ENCODE results near the gene C14orf39. TPM values are rescaled to one million over a fixed set of nuclear protein-coding genes. Genes with fewer than 3 reads are reported as not detected.
A peak's percentile ranks its signal among the peaks of the same experiment; 100 is the strongest.

The C14orf39 gene, protein sequence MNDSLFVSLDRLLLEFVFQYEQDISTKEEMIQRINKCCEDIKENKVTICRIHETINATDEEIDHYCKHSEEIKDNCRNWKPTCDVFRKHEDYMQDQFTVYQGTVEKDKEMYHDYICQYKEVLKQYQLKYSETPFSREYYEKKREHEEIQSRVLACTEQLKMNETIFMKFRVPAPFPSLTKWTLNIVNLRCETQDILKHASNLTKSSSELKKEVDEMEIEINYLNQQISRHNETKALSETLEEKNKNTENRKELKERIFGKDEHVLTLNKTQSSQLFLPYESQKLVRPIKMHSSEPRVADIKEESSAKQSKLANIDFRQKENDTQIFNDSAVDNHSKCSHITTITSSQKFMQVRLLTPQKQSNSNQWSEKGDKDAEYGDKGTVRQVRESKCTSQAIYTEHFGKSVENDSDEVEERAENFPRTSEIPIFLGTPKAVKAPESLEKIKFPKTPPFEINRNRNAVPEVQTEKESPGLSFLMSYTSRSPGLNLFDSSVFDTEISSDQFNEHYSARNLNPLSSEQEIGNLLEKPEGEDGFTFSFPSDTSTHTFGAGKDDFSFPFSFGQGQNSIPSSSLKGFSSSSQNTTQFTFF
- total RNA-seq = 1 to 10 TPM in 1 of 4 donors, under 1 TPM in 2, not detected in 1; 0.30 to 2.0 (median 0.39) TPM

DNA sequence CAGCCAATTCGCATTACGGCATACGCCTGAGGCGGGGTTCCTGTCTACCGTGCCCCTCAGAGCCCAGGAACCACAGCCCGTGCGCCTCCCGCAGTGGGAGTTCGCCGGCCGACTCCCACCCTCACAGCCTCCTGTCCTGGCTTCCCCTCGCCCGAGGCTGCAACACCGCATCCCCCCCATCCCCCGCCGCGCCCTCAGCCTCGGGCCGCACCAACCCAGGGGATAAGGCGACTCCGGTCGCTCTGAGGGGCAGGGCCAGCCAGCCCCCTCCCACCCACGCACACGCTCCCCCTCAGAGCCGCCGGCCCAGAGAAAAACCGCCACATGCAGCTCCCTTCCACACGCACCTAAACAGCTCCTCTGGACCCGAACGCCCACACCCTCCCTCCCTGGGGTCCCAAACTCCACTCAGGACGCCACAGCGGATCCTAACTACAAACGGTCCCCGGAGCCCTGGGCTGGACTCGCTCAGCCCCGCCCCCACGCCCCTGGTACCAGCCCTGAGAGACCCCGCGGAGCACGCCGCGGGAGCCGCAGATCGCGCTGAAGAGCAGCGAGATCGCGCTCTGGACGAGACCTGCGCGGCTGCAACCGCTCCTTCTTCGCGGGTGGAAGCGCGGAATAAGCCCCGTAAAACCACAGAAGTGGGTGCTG, at the start of gene C14orf39:
TSS of gene C14orf39 (minus strand) at position 466 of the 654 bp plus-strand sequence. CDS start 985 bp downstream, outside the sequence.
- peaks cover 0 to 63% of the 10 kb centered on the region in 2 donors for H3K27me3 ChIP-seq
- peaks cover 0 to 13% (median 6%) of the 10 kb centered on the region in 4 donors for H3K4me1 ChIP-seq
- H3K9me3 ChIP-seq = peaks cover 0 to 9% (median 0%) of the 10 kb centered on the region in 4 donors
- TF ChIP-seq EP300 (IDR thresholded peaks at IDR 0.05) = no peak
- WGBS, 2 donors = 3 to 4% methylated on average over 38 to 49 of the region's 57 CpGs
- no peak for DNase-seq (ENCODE audit: low spot score in 2 of 2)
- no peak within 1 kb of the TSS for H3K27ac ChIP-seq
- peak within 1 kb of the TSS in 3 of 4 donors; percentile 16 to 45 (median 18) for H3K4me3 ChIP-seq
- no peaks in the 10 kb centered on the region for H3K36me3 ChIP-seq

DNA sequence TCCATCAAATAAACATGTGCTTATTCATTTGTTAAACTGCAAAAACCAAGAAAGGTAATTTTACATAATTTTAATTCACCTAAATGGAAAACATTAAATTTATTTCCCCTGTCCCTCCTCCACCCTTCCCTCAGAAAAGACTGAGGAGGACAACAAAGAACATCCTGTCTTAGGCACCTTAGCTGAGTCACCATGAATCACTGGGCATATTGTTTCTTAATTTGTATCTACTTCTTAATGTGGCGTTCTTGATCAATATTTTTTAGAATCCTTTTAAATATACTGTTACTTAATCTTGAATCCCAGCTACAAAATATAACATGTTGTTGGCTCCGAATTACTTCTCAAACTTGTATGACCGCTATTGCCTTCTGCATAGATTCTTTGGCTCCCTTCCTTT, 46.6 kb upstream of the C14orf39 start:
- DNase-seq (ENCODE audit: low spot score in 2 of 2) = no peak
- Histone ChIP-seq H3K27ac (no peak overlapping the region), H3K9me3 (peaks cover 0 to under 1% (median 0%) of the 10 kb centered on the region in 4 donors), H3K4me3 (no peak overlapping the region), H3K27me3 (no peaks in the 10 kb centered on the region), H3K4me1 (no peaks in the 10 kb centered on the region), H3K36me3 (no peaks in the 10 kb centered on the region)
- TF ChIP-seq POLR2A (IDR thresholded peaks at IDR 0.05) = no peak
- TF ChIP-seq EP300 (IDR thresholded peaks at IDR 0.05) = no peak
- TF ChIP-seq, protein P1, sequence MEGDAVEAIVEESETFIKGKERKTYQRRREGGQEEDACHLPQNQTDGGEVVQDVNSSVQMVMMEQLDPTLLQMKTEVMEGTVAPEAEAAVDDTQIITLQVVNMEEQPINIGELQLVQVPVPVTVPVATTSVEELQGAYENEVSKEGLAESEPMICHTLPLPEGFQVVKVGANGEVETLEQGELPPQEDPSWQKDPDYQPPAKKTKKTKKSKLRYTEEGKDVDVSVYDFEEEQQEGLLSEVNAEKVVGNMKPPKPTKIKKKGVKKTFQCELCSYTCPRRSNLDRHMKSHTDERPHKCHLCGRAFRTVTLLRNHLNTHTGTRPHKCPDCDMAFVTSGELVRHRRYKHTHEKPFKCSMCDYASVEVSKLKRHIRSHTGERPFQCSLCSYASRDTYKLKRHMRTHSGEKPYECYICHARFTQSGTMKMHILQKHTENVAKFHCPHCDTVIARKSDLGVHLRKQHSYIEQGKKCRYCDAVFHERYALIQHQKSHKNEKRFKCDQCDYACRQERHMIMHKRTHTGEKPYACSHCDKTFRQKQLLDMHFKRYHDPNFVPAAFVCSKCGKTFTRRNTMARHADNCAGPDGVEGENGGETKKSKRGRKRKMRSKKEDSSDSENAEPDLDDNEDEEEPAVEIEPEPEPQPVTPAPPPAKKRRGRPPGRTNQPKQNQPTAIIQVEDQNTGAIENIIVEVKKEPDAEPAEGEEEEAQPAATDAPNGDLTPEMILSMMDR (IDR thresholded peaks at IDR 0.05) = no peak
- WGBS, 2 donors = 55 to 64% methylated on average over 3 of the region's 3 CpGs

DNA sequence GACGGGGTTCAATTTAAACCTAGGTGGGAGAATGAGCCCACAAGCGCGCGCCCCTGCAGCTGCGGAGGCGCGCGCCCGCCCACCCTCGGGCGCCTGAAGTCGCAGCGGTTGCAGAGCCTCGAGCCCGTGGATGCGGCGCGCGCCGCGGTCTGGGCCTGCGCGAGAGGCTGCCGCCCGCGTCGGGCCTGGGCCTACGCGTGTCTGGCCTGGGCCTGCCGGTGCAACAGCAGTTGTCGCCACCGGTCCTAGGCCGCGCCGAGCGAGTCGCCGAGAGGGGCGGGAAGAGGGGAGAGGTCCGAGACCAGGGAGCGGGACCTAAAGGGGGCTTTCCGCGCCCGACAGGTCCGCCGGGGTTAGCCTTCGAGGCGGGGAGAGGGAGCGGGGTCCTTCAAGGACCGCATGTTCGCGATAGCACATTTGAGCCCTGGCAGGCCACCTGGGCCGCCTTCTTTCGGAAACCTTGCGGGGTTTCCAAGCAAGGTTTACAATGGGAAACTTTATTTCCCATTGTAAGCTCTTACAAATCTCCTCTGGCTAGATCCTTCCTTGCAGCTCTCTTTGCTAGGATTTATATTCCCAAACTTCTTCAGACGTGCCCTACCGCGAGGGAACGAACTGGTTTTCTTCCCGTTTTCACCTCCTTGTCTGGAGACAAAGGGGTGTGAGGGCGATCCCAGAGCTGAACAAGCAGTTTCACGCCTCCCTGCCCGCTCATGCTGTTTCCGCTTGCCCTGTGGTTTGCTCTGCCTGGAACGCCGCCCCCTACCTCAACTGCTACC, 29.8 kb upstream of the C14orf39 start:
- peaks cover 0 to 28% (median 7%) of the 10 kb centered on the region in 4 donors for H3K4me1 ChIP-seq
- H3K27ac ChIP-seq = no peak overlapping the region
- peak overlapping the region; percentile 12 to 51 (median 16) for H3K4me3 ChIP-seq
- TF ChIP-seq EP300 (IDR thresholded peaks at IDR 0.05) = no peak
- TF ChIP-seq, protein P1 (IDR thresholded peaks at IDR 0.05) = no peak
- TF ChIP-seq POLR2A (IDR thresholded peaks at IDR 0.05) = no peak
- peaks cover 0 to 77% of the 10 kb centered on the region in 2 donors for H3K27me3 ChIP-seq
- peaks cover 0 to 20% (median 0%) of the 10 kb centered on the region in 4 donors for H3K9me3 ChIP-seq
- no peak for DNase-seq (ENCODE audit: low spot score in 2 of 2)
- 13 to 26% methylated on average over 53 to 64 of the region's 66 CpGs for WGBS, 2 donors
- no peaks in the 10 kb centered on the region for H3K36me3 ChIP-seq

DNA sequence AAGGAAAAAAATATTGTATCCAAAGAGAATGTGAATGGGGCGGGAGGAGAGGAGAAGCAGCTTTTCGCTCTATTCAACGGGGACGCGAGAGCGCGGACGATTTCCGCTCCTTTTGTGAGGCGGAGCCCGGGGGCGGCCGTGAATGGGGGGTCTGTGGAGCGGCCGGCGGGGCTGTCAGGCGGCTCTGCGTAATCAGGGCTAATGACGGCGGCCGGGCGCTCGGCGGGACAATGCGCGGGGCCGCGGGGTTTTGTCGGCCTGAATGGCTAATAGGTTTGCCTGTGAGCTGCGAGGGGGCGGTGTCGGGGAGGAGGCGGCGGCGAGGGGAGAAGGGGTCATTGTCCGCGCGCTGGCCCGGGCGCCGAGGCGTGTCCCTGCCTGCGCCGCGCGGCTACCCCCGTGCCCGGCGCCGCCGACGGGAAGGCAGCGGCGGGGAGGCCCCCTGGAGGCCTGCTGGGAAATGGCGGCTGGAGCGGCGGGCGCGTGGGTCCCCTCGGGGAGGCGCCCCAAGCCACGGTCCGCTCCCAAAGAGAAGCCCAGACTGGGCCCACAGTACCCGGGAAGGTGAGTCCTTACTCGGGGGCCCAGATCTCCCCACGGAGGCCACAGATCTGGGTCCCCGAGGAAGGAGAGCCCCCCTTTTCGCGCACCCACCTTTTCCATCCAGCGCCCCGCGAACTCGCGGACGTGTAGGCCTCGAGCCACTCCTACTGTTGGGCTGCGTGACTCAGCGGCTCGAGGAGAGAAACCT, 29.1 kb upstream of the C14orf39 start:
- H3K4me3 ChIP-seq = peak overlapping the region; percentile 13 to 51 (median 16)
- TF ChIP-seq, protein P1 (IDR thresholded peaks at IDR 0.05) = peak in 4 of 5 experiments; percentile 23 to 48 (median 26)
- TF ChIP-seq EP300 (IDR thresholded peaks at IDR 0.05) = no peak
- peaks cover 0 to 36% (median 12%) of the 10 kb centered on the region in 4 donors for H3K4me1 ChIP-seq
- WGBS, 2 donors = 2 to 3% methylated on average over 50 to 57 of the region's 79 CpGs
- H3K36me3 ChIP-seq = no peaks in the 10 kb centered on the region
- DNase-seq (ENCODE audit: low spot score in 2 of 2) = peak in 1 of 2 donors; percentile 15
- H3K27me3 ChIP-seq = peaks cover 0 to 84% of the 10 kb centered on the region in 2 donors
- peak overlapping the region in 1 of 4 donors; percentile 52 for H3K27ac ChIP-seq
- H3K9me3 ChIP-seq = peaks cover 0 to 20% (median 0%) of the 10 kb centered on the region in 4 donors

Data from tibial nerve (tissue), 4 donors.